ENCODE data around the gene MDN1. TPM values are rescaled to one million over a fixed set of nuclear protein-coding genes. Genes with fewer than 3 reads are reported as not detected.

Gene MDN1
- polyA plus RNA-seq, 2 of the 4 experiments (the other 2 are of a cell fraction) = 6.4 to 20.5 TPM

DNA sequence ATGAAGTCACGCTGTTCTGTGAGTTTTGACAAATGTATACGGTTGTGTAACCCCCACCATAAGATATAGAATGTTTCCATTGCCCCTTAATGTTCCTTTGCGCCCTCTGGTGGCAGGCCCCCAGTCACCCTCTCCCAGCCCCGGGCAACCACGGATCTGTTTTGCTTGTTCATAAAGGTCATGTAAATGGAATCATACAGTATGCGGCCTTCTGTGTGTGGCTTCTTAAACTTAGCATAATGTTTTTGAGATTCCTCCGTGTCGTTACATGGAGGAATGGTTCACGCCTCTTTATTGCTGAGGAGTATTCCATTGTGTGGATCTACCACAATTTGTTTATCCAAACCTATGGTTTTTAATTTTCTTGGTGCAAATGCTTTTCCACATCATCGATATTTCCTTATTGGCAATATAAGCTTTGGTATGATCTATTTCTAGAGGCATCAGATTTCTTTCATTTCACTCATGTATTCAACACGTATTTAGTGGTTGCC is 209.4 kb downstream of the MDN1 start (continued):
- TF ChIP-seq CHD2 (IDR thresholded peaks at IDR 0.05; ENCODE audit: low read length, partially characterized antibody) (no peak), HDAC2 (IDR thresholded peaks at IDR 0.05) (no peak), ZC3H11A (IDR thresholded peaks at IDR 0.05) (no peak), FOSL2 (IDR thresholded peaks at IDR 0.05) (no peak), FOSL2 (CRISPR knock-in tag; IDR thresholded peaks at IDR 0.05) (no peak), NR3C1 (IDR thresholded peaks at IDR 0.05) (no peak)
- TF ChIP-seq, protein P1, sequence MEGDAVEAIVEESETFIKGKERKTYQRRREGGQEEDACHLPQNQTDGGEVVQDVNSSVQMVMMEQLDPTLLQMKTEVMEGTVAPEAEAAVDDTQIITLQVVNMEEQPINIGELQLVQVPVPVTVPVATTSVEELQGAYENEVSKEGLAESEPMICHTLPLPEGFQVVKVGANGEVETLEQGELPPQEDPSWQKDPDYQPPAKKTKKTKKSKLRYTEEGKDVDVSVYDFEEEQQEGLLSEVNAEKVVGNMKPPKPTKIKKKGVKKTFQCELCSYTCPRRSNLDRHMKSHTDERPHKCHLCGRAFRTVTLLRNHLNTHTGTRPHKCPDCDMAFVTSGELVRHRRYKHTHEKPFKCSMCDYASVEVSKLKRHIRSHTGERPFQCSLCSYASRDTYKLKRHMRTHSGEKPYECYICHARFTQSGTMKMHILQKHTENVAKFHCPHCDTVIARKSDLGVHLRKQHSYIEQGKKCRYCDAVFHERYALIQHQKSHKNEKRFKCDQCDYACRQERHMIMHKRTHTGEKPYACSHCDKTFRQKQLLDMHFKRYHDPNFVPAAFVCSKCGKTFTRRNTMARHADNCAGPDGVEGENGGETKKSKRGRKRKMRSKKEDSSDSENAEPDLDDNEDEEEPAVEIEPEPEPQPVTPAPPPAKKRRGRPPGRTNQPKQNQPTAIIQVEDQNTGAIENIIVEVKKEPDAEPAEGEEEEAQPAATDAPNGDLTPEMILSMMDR (IDR thresholded peaks at IDR 0.05) = peak; percentile 77

DNA sequence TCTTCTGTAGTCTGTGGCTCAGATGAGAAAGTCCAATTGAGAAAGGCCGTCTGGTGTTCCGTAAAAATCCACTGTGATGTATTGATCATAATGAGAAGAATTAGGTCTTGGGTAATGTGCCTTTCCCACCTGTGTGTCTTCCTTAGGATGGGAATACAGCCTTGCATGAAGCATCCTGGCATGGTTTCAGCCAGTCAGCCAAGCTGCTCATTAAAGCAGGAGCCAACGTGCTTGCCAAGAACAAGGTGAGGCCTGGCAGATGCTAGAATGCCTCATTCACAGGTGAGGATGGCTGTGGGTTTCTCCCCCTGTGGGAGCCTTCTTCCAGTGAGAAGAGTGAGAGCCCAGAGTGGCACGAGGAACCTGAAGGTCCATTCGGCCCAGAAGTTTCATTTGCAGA is 213.7 kb downstream of the MDN1 start:
- no peak overlapping the region for H3K27ac ChIP-seq
- ChIA-PET POLR2A (no interaction called here), CTCF (interaction anchor here (0.6 kb wide), 1 partner anchor 234 kb away, joined by 3 read pairs; no protein-coding TSS in a partner anchor)
- no peaks in the 10 kb centered on the region for H3K9me3 ChIP-seq
- TF ChIP-seq ZSCAN20 (CRISPR knock-in tag; IDR thresholded peaks at IDR 0.05) (no peak), CHD4 (IDR thresholded peaks at IDR 0.05; ENCODE audit: borderline replicate concordance) (no peak), RAD21 (conservative IDR thresholded peaks at IDR 0.05 in 1 of 2, IDR thresholded peaks at IDR 0.05 in 1 of 2) (no peak), NFE2L2 (conservative IDR thresholded peaks at IDR 0.05; ENCODE audit: low read length) (no peak), HOXA7 (CRISPR knock-in tag; IDR thresholded peaks at IDR 0.05) (no peak), FOSB (CRISPR knock-in tag; IDR thresholded peaks at IDR 0.05) (no peak), POLR2AphosphoS2 (conservative IDR thresholded peaks at IDR 0.05; ENCODE audit: low read length) (no peak), EHMT2 (IDR thresholded peaks at IDR 0.05; ENCODE audit: low read depth) (no peak), HEYL (CRISPR knock-in tag; IDR thresholded peaks at IDR 0.05) (no peak), SREBF2 (IDR thresholded peaks at IDR 0.05) (no peak), MYC (IDR thresholded peaks at IDR 0.05; ENCODE audit: borderline replicate concordance, low read length) (no peak), RCOR1 (IDR thresholded peaks at IDR 0.05; ENCODE audit: low read depth, low read length) (no peak)
- TF ChIP-seq, protein P2, sequence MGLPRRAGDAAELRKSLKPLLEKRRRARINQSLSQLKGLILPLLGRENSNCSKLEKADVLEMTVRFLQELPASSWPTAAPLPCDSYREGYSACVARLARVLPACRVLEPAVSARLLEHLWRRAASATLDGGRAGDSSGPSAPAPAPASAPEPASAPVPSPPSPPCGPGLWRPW (IDR thresholded peaks at IDR 0.05) = no peak
- DNase-seq (ENCODE audit: low read depth in 1 of 2, low spot score in 1 of 2) = no peak
- H3K4me3 ChIP-seq = no peak overlapping the region
- FAIRE-seq = no peak
- WGBS (ENCODE audit: missing lambda C conversion rate) = 55% methylated on average over 4 of the region's 5 CpGs
- ATAC-seq = no peak
- H3K4me1 ChIP-seq = no peaks in the 10 kb centered on the region
- H3K4me2 ChIP-seq = no peak overlapping the region

DNA sequence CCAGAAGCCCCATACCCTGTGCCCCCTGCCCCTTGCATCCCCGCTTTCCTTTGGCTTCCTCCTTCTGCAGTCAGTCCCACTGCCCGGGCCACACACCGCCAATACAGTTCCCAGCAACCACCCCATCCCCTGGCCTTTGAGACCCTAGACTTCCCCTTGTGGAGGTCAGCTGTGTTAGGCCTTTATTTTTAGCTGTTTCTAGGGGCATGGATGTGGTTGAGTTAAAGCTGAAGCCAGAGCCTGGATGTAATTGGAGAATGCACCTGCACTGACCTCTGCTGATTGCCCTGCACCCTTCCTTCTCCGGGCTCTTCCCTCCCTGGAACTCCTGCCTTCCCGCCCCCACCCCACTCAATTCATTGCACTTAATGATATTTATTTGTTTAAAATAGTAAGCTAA is 214.9 kb downstream of the MDN1 start:
- no peak for ATAC-seq
- no peak overlapping the region for H3K27ac ChIP-seq
- ChIA-PET POLR2A (no interaction called here), CTCF (interaction anchor here (0.6 to 1.1 kb wide), 3 partner anchors 12 to 436 kb away, joined by 3 read pairs; no protein-coding TSS in a partner anchor)
- whole genome bisulfite sequencing (ENCODE audit: missing lambda C conversion rate) = 74% methylated on average over 4 of the region's 5 CpGs
- FAIRE-seq = no peak
- no peaks in the 10 kb centered on the region for H3K4me1 ChIP-seq
- DNase-seq (ENCODE audit: low read depth in 1 of 2, low spot score in 1 of 2) = no peak
- H3K4me3 ChIP-seq = no peak overlapping the region
- no peak for TF ChIP-seq CBX8 (IDR thresholded peaks at IDR 0.05)
- no peak for TF ChIP-seq ZFP36 (IDR thresholded peaks at IDR 0.05; ENCODE audit: borderline replicate concordance, partially characterized antibody)
- H3K9me3 ChIP-seq = no peaks in the 10 kb centered on the region
- no peak overlapping the region for H3K4me2 ChIP-seq

DNA sequence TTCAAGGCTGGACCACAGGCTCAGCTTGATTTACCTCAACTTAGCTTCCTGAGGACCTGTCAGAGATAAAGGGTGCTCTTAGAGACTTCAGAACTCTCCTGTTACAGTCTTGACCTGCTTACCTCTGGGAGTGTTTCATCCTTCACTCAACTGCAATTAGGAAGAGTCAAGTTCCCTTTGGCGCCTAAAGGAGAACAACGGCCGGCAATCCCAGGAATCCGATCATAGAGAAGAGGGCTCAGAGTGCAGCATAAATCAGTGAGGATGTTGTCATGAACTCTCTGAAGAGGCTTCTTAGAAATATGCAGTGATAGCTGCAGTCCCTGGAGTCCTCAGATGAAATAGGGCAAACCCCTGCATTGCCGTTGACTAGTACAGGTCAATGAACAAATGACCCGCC is 217.4 kb downstream of the MDN1 start:
- FAIRE-seq (no peak), ATAC-seq (no peak), DNase-seq (ENCODE audit: low read depth in 1 of 2, low spot score in 1 of 2) (no peak)
- Histone ChIP-seq H3K4me1 (no peaks in the 10 kb centered on the region), H3K27ac (no peak overlapping the region), H3K9me3 (no peaks in the 10 kb centered on the region), H3K4me2 (no peak overlapping the region), H3K4me3 (no peak overlapping the region)
- TF ChIP-seq, protein P3, sequence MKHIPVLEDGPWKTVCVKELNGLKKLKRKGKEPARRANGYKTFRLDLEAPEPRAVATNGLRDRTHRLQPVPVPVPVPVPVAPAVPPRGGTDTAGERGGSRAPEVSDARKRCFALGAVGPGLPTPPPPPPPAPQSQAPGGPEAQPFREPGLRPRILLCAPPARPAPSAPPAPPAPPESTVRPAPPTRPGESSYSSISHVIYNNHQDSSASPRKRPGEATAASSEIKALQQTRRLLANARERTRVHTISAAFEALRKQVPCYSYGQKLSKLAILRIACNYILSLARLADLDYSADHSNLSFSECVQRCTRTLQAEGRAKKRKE (CRISPR knock-in tag; IDR thresholded peaks at IDR 0.05; ENCODE audit: low read depth) = no peak
- TF ChIP-seq EHMT2 (IDR thresholded peaks at IDR 0.05; ENCODE audit: low read depth) (no peak), NR3C1 (IDR thresholded peaks at IDR 0.05) (no peak), TP53 (CRISPR knock-in tag; IDR thresholded peaks at IDR 0.05) (no peak), RNF2 (IDR thresholded peaks at IDR 0.05; ENCODE audit: borderline replicate concordance, low read depth) (no peak), RAD21 (conservative IDR thresholded peaks at IDR 0.05 in 1 of 2, IDR thresholded peaks at IDR 0.05 in 1 of 2) (no peak), RFX5 (IDR thresholded peaks at IDR 0.05) (no peak), ESRRA (IDR thresholded peaks at IDR 0.05; ENCODE audit: borderline replicate concordance, low read length) (no peak)
- CTCF ChIA-PET = interaction anchor here (3.3 kb wide), 1 partner anchor 8 kb away, joined by 14 read pairs; no protein-coding TSS in a partner anchor
- WGBS (ENCODE audit: missing lambda C conversion rate) = 93% methylated on average over 6 of the region's 6 CpGs
- POLR2A ChIA-PET = no interaction called here

All from A549 (cell line).